Measurements from ENCODE around the gene LRRC14B. TPM values are rescaled to one million over a fixed set of nuclear protein-coding genes. Genes with fewer than 3 reads are reported as not detected.
"Not testable (repeated sequence)": the region's sequence is repeated elsewhere in the genome, so short reads cannot be mapped to it uniquely, and the experiment has no call there.

The LRRC14B gene
- total RNA-seq, 1 experiment from 2014 or later, result not detected

- peak; percentile 56 for DNase-seq (ENCODE audit: low read depth)
These were observed 31.2 kb upstream of the LRRC14B start for GRCh38 chr5:160173-160510.

GRCh38 chr5:160921-161802 is 30.1 kb upstream of the LRRC14B start:
- no peak for DNase-seq (ENCODE audit: low read depth)

DNA sequence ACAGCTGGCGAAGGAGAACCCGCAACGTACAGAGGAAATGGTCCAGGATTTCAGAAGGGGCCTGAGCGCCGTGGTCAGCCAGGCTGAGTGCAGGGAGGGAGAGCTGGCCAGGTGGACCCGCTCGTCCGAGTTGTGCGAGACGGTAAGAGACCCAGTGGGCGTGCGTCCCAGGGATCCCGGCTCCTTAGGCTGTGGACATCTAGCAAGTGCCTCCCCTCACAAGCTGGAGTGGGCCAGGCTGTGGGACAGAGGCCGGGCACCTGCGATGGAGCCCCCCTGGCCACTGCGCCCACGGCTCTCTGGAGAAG is 29.5 kb upstream of the LRRC14B start:
- DNase-seq (ENCODE audit: low read depth), result no peak

GRCh38 chr5:162190-162564 is 29.1 kb upstream of the LRRC14B start:
- no peak for DNase-seq (ENCODE audit: low read depth)

GRCh38 chr5:162565-163337 is 28.5 kb upstream of the LRRC14B start:
- DNase-seq (ENCODE audit: low read depth), result no peak

GRCh38 chr5:163338-163620 is 28.0 kb upstream of the LRRC14B start:
- no peak for DNase-seq (ENCODE audit: low read depth)

DNA sequence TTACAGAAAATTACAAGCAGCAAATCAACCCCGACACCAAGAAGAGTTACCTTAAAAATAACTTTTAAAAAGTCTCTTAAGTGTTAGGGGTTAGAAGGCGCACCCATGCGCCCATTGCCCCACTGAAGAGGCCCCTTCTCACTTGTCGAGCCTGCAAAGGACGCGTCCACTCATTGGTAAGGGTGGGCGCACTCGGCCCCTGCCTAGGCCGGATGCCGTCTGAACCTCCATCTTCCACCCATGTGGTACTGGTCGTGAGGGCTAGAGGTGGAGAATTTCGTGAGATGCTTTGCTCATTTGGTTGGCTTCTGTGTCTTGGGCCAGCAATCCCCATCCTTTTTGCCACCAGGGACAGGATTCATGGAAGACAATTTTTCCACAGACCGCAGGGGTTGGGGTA is 27.5 kb upstream of the LRRC14B start:
- no peak for DNase-seq (ENCODE audit: low read depth)

GRCh38 chr5:164244-164643 is 27.1 kb upstream of the LRRC14B start:
- no peak for DNase-seq (ENCODE audit: low read depth)

- DNase-seq (ENCODE audit: low read depth), result not testable (repeated sequence)
These were observed 26.5 kb upstream of the LRRC14B start for GRCh38 chr5:164783-165182.

DNA sequence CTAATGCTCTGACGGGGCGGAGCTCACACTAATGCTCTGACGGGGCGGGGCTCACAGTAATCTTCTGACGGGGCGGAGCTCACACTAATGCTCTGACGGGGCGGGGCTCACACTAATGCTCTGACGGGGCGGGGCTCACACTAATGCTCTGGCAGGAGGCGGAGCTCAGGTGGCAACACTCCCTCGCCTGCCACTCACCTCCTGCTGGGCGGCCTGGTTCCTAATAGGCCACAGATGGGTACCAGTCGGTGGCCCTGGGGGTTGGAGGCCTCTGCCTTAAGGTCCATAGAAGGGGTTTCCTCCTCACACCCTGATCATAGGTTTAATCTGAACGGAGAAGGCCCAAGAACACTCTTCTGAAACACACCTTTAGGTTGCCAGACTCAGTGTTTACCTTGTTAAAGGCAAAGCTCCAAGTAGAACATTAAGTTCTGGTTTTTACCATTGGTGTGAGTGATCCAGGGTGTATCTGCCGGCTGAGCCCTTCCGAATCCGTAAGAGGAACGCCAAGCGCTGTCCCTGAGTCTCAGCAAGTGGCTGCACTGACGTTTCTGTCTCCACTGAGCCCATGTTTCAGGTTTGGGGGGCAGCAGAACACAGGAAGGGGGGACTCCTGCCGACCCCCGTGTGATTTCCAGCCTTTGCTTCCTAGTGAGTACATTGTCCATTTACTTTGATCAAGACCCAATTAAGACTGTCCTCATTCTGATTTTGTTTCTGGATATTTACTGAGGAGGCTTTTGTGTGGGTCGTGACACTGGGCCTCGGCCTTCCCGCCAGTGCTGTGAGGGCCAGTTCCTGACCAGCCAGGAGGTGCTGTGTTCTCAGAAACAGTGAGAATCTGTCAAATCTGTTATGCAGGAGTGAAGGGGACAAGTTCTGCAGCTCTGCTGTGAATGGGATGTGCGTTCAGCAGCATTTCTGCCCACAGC is 24.6 kb upstream of the LRRC14B start:
- DNase-seq (ENCODE audit: low read depth), result no peak

GRCh38 chr5:167511-167910 is 23.8 kb upstream of the LRRC14B start:
- peak; percentile 79 for DNase-seq (ENCODE audit: low read depth)

DNA sequence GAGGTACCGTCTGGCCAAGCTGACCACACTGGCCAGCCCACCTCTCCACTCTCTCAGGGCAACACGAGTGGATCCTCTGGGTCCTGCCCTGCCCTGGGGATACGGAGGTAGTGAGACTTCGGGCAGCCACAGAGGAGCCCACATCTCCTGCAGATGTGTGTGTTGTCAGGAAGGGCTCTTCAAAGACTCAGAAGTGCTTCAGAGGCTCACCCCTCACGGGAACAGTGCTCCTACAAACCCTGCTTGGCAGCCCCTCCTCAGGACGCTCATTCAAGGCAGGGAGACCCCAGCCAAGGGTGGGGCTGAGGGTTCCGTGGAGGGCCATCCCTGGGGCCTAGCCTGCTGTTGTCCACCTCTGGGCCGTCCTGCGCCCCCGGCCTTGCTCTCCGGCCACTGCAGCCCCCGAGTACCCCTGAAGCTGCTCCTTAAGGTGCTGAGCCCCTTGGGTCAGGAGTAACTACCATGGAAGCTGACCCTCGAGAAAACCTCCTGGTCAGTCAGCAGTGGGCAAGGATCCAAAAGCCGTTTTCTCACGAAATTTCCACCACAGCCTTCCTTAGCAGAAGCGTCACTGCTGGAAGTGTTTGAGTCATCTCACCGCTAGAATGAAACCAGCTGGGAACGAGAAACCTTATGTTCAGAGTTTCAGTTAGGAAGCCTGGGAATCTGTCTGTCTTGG is 23.2 kb upstream of the LRRC14B start:
- peak; percentile 99 for DNase-seq (ENCODE audit: low read depth)

- peak; percentile 65 for DNase-seq (ENCODE audit: low read depth)
These were observed 22.1 kb upstream of the LRRC14B start for GRCh38 chr5:169071-169727.

GRCh38 chr5:169728-170094 is 21.6 kb upstream of the LRRC14B start:
- no peak for DNase-seq (ENCODE audit: low read depth)

DNA sequence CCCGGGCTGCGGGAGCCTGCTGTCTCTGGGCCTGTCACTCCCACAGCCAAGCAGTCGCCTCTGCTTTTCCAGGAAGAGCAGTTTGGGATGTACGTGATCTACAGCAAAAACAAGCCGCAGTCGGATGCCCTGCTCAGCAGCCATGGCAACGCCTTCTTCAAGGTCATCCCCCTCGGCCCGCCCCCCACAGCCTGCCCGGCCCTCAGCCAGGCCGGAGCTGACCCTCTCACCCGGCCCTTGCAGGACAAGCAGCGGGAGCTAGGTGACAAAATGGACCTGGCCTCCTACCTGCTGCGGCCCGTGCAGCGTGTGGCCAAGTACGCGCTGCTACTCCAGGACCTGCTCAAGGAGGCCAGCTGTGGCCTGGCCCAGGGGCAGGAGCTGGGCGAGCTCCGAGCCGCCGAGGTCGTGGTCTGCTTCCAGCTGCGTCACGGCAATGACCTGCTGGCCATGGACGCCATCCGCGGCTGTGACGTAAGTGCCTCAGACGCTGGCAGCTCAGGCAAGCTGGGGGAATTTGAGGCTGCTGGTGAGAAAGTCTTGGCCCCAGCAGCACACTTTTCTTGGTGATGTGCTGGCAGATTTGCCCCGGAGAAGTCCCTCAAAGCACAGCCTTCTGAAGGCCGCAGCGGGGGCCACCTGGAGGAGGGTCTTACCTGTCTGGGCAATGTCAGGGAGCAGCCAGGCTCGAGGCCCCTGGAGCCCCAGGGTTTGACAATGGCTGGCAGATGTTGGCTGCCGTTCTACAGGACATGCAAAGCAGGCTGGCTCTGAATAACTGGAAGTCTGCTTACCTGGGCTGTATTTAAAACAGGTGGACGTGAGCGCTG is 20.1 kb upstream of the LRRC14B start:
- DNase-seq (ENCODE audit: low read depth), result no peak

GRCh38 chr5:171801-172331 is 19.4 kb upstream of the LRRC14B start:
- no peak for DNase-seq (ENCODE audit: low read depth)

DNA sequence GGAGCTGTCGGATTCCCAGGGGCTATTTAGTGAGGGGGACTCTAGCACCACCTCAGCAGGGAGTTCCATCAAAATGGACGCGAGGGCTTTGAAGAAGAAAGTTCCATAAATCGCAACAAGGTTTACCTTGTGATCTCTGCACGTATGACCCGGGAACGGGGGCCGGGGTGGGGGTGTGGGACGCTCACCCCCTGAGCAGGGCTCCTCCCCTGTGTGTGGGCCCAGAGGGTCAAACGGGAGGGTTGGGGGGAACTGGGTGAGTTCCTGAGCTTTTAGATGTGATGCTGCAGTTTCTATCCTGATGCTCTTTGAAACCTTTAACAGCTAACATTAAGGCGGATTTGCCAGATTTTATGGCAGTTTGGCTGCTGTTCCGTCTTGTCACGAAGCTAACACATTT is 18.9 kb upstream of the LRRC14B start:
- DNase-seq (ENCODE audit: low read depth), result no peak

- no peak for DNase-seq (ENCODE audit: low read depth)
These were observed 18.4 kb upstream of the LRRC14B start for GRCh38 chr5:172841-173251.

GRCh38 chr5:173392-174290 is 17.7 kb upstream of the LRRC14B start:
- DNase-seq (ENCODE audit: low read depth), result no peak

Data from M059J (cell line).